ENCODE data around the gene GRHL1.
"Not testable (repeated sequence)": the region's sequence is repeated elsewhere in the genome, so short reads cannot be mapped to it uniquely, and the experiment has no call there.

GRHL1 gene

GRCh38 chr2:10012366-10012962, 61.0 kb downstream of the GRHL1 start:
- H3K4me3 ChIP-seq (ENCODE audit: low read depth in 1 of 2, low read length in 1 of 2); H3K27ac ChIP-seq; H3K4me1 ChIP-seq (ENCODE audit: control insufficient read depth in 1 of 2, insufficient read depth in 1 of 2, low read depth in 1 of 2, low read length in 1 of 2); H3K36me3 ChIP-seq; H3K9me3 ChIP-seq: not testable (repeated sequence)
- H3K27me3 ChIP-seq = peaks cover 20% of the 10 kb centered on the region

GRCh38 chr2:10012963-10013461, 61.5 kb downstream of the GRHL1 start:
- no peak for TF ChIP-seq CTCF (IDR thresholded peaks at IDR 0.05)

GRCh38 chr2:10013651-10014417, 62.3 kb downstream of the GRHL1 start:
- H3K36me3 ChIP-seq; H3K4me1 ChIP-seq (ENCODE audit: control insufficient read depth in 1 of 2, insufficient read depth in 1 of 2, low read depth in 1 of 2, low read length in 1 of 2); H3K4me3 ChIP-seq (ENCODE audit: low read depth in 1 of 2, low read length in 1 of 2); H3K27ac ChIP-seq; H3K27me3 ChIP-seq; H3K9me3 ChIP-seq: not testable (repeated sequence)

More at GRCh38 chr2:10012963-10013461, 61.5 kb downstream of the GRHL1 start:
- Histone ChIP-seq H3K4me1 (ENCODE audit: control insufficient read depth in 1 of 2, insufficient read depth in 1 of 2, low read depth in 1 of 2, low read length in 1 of 2) (no peaks in the 10 kb centered on the region), H3K36me3 (no peaks in the 10 kb centered on the region), H3K27ac (no peak overlapping the region), H3K27me3 (peaks cover 14% of the 10 kb centered on the region), H3K9me3 (no peaks in the 10 kb centered on the region), H3K4me3 (ENCODE audit: low read depth in 1 of 2, low read length in 1 of 2) (no peak overlapping the region)

GRCh38 chr2:10014418-10015190, 63.1 kb downstream of the GRHL1 start:
- Histone ChIP-seq H3K9me3 (no peaks in the 10 kb centered on the region), H3K27ac (no peak overlapping the region), H3K36me3 (no peaks in the 10 kb centered on the region), H3K4me3 (ENCODE audit: low read depth in 1 of 2, low read length in 1 of 2) (no peak overlapping the region), H3K27me3 (no peaks in the 10 kb centered on the region), H3K4me1 (ENCODE audit: control insufficient read depth in 1 of 2, insufficient read depth in 1 of 2, low read depth in 1 of 2, low read length in 1 of 2) (peaks cover 7 to 8% of the 10 kb centered on the region in 2 experiments)
- TF ChIP-seq CTCF (IDR thresholded peaks at IDR 0.05) = no peak

- not testable (repeated sequence) for H3K4me3 ChIP-seq (ENCODE audit: low read depth in 1 of 2, low read length in 1 of 2); H3K27ac ChIP-seq; H3K27me3 ChIP-seq; H3K9me3 ChIP-seq; H3K36me3 ChIP-seq
- peaks cover 11 to 12% of the 10 kb centered on the region in 2 experiments for H3K4me1 ChIP-seq (ENCODE audit: control insufficient read depth in 1 of 2, insufficient read depth in 1 of 2, low read depth in 1 of 2, low read length in 1 of 2)
Observed at GRCh38 chr2:10015376-10015989, 64.0 kb downstream of the GRHL1 start.

- H3K4me1 ChIP-seq (ENCODE audit: control insufficient read depth in 1 of 2, insufficient read depth in 1 of 2, low read depth in 1 of 2, low read length in 1 of 2) = peaks cover 11 to 12% of the 10 kb centered on the region in 2 experiments
- H3K36me3 ChIP-seq = no peaks in the 10 kb centered on the region
- H3K4me3 ChIP-seq (ENCODE audit: low read depth in 1 of 2, low read length in 1 of 2) = no peak overlapping the region
- H3K27ac ChIP-seq = no peak overlapping the region
- no peaks in the 10 kb centered on the region for H3K9me3 ChIP-seq
- H3K27me3 ChIP-seq = no peaks in the 10 kb centered on the region
- TF ChIP-seq CTCF (IDR thresholded peaks at IDR 0.05) = no peak
Observed at GRCh38 chr2:10016001-10016801, 64.7 kb downstream of the GRHL1 start.

Measured in neutrophil (primary cell).